Activated naive CD8-positive, alpha-beta T cell (primary cell): ENCODE results near the gene EIF4EBP3.
A peak's percentile ranks its signal among the peaks of the same experiment; 100 is the strongest.

Experiments
- H3K27ac Mint-ChIP-seq: one replicate; pipeline ENCODE4 v1.8.0; 2021; ENCODE audit warnings: mixed read lengths
- H3K27me3 Mint-ChIP-seq: one replicate; pipeline ENCODE4 v1.8.0; 2021; ENCODE audit warnings: mixed read lengths
- H3K36me3 Mint-ChIP-seq: one replicate; pipeline ENCODE4 v1.8.0; 2021; ENCODE audit warnings: mixed read lengths
- H3K4me1 Mint-ChIP-seq: one replicate; pipeline ENCODE4 v1.8.0; 2021; ENCODE audit warnings: low read depth, mixed read lengths
- H3K4me3 Mint-ChIP-seq: one replicate; pipeline ENCODE4 v1.8.0; 2021; ENCODE audit warnings: mild to moderate bottlenecking, mixed read lengths
- H3K9me3 Mint-ChIP-seq: one replicate; pipeline ENCODE4 v1.8.0; 2021; ENCODE audit warnings: low read depth, mixed read lengths

EIF4EBP3 gene

DNA sequence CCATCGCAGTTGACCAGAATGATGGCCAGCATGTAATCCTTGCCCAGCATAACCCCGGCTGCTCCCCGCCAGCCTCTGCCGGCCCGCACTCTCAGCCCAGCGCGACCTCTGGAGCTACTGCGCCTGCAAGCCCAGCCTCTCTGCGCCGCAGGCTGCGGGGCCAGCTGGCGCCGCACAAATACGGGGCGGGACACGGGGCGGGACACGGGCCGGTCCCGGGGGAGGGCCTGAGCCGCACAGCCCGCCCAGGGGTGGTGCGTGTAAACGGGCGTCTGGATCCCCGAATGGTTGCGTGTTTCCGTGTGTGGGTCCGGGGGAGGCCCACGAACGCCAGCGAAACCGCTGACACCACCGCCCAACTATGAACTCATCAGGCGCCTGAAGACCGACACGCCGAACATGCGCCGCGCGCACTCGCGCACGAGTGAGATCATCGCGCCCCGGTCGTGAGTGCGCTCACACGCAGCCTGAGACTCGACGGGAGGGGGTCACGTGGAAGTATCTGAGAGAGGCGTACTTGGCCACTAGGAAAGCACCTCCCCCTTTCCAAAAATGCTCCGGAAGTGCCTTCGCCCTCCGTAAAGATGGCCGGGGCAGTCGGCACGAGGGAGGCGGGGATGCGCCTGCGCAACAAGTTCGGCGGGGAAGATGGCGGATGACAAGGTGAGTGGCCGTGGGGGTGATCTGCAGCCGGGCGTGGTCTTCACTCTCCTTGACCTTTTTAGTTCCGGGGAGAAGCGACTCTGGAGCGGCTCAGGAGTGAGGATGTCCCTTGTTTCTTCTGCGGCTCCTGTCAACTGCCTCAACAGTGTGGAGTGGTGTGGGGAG lies 16.9 kb downstream of the EIF4EBP3 start, which contains the start of the genes APBB3 and SLC35A4:
TSS of gene APBB3 (minus strand) at position 403 of the 828 bp plus-strand sequence. CDS start at position 50, 353 bp downstream.
TSS of gene SLC35A4 (plus strand) at position 633 of the 828 bp plus-strand sequence. CDS start 2,342 bp downstream, outside the sequence.
- Mint-ChIP-seq H3K4me1 (peaks cover 53% of the 10 kb centered on the region), H3K36me3 (peaks cover 3% of the 10 kb centered on the region), H3K9me3 (no peaks in the 10 kb centered on the region), H3K27ac (peak within 1 kb of the TSS; percentile 98), H3K4me3 (peak within 1 kb of the TSS; percentile 91), H3K27me3 (no peaks in the 10 kb centered on the region)

DNA sequence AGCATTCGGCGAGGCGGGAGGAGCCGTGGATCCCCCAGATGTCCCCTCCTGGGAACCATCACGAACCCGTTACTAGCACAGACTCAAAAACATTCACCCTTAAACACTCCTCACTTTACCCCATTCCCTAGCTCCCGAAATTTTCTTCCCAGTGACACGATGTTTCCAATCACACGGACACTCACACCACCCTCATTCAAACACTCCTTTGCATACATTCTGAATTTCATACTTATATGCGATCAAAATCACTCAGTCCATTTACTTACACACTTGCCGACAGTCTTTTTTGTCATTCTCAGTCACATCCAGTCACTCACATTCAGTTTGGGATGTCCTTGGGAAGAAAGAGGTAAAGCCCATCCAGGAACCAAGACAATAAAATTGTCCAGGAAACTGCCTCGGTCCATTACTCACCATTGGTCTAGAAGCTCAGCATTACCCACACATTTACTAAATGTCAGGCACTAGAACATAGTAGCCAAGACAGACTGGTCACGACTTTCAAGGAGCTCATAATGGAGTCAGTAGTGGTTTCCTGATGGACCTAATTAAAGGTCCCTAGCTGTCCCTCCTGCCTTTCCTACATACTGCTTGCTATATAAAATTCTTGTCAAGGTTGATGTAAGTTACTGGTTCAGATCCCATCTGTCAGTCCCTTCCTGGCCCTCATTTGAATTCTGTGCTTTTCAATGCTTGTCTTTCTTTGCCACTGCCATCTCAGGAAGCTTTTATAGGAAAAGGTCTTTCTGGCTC lies 17.7 kb downstream of the EIF4EBP3 start:
- Mint-ChIP-seq H3K4me3 (peak overlapping the region; percentile 91), H3K4me1 (peaks cover 59% of the 10 kb centered on the region), H3K9me3 (no peaks in the 10 kb centered on the region), H3K27ac (peak overlapping the region; percentile 98), H3K27me3 (no peaks in the 10 kb centered on the region), H3K36me3 (peaks cover 3% of the 10 kb centered on the region)

DNA sequence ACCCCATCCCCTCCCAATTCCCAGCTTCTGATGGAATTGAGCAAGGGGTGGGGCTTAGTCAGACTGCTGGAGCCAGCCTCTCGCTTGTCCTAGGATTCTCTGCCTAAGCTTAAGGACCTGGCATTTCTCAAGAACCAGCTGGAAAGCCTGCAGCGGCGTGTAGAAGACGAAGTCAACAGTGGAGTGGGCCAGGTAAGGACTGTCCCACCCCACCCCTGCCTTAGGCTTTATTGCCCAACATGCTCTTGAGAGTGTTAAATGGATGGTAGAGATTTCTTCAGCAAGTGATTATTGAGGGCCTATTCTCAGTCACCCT lies 18.3 kb downstream of the EIF4EBP3 start:
- H3K27me3 Mint-ChIP-seq = no peaks in the 10 kb centered on the region
- H3K27ac Mint-ChIP-seq = peak overlapping the region; percentile 98

DNA sequence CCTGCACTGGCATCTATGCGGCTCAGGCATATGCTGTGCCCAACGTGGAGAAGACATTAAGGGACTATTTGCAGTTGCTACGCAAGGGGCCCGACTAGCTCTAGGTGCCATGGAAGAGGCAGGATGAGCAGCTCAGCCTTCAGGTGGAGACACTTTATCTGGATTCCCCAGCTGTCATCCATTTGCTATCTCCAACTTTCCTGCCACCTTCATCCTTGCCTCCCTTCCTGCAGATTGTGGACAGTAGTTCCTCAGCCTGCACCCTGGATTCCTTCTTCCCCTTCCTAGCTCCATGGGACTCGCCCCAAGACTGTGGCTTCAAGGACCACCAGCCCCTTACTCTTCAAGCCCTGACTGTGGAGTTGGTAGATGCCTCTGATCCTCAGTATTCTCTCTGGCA lies 19.2 kb downstream of the EIF4EBP3 start:
- H3K27ac Mint-ChIP-seq = peak overlapping the region; percentile 29
- peak overlapping the region; percentile 21 for H3K4me3 Mint-ChIP-seq
- peaks cover 5% of the 10 kb centered on the region for H3K36me3 Mint-ChIP-seq
- no peaks in the 10 kb centered on the region for H3K27me3 Mint-ChIP-seq
- H3K9me3 Mint-ChIP-seq = no peaks in the 10 kb centered on the region
- peaks cover 61% of the 10 kb centered on the region for H3K4me1 Mint-ChIP-seq

More for the DNA sequence above, 18.3 kb downstream of the EIF4EBP3 start:
- Mint-ChIP-seq H3K9me3 (no peaks in the 10 kb centered on the region), H3K4me3 (peak overlapping the region; percentile 91), H3K36me3 (peaks cover 4% of the 10 kb centered on the region), H3K4me1 (peaks cover 61% of the 10 kb centered on the region)

DNA sequence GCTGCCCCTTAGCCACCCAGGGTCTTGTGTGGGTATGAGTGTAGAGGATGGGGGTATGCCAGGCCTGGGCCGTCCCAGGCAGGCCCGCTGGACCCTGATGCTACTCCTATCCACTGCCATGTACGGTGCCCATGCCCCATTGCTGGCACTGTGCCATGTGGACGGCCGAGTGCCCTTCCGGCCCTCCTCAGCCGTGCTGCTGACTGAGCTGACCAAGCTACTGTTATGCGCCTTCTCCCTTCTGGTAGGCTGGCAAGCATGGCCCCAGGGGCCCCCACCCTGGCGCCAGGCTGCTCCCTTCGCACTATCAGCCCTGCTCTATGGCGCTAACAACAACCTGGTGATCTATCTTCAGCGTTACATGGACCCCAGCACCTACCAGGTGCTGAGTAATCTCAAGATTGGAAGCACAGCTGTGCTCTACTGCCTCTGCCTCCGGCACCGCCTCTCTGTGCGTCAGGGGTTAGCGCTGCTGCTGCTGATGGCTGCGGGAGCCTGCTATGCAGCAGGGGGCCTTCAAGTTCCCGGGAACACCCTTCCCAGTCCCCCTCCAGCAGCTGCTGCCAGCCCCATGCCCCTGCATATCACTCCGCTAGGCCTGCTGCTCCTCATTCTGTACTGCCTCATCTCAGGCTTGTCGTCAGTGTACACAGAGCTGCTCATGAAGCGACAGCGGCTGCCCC lies 19.8 kb downstream of the EIF4EBP3 start:
- Mint-ChIP-seq H3K9me3 (no peaks in the 10 kb centered on the region), H3K36me3 (peaks cover 5% of the 10 kb centered on the region), H3K27ac (peak overlapping the region; percentile 29), H3K4me3 (peak overlapping the region; percentile 21), H3K27me3 (no peaks in the 10 kb centered on the region), H3K4me1 (peaks cover 61% of the 10 kb centered on the region)

DNA sequence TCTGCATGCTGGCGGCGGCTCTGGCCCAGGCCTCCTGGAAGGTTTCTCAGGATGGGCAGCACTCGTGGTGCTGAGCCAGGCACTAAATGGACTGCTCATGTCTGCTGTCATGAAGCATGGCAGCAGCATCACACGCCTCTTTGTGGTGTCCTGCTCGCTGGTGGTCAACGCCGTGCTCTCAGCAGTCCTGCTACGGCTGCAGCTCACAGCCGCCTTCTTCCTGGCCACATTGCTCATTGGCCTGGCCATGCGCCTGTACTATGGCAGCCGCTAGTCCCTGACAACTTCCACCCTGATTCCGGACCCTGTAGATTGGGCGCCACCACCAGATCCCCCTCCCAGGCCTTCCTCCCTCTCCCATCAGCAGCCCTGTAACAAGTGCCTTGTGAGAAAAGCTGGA lies 20.4 kb downstream of the EIF4EBP3 start:
- H3K36me3 Mint-ChIP-seq = peaks cover 5% of the 10 kb centered on the region
- peak overlapping the region; percentile 46 for H3K27ac Mint-ChIP-seq
- H3K4me3 Mint-ChIP-seq = peak overlapping the region; percentile 27
- peaks cover 58% of the 10 kb centered on the region for H3K4me1 Mint-ChIP-seq
- no peaks in the 10 kb centered on the region for H3K27me3 Mint-ChIP-seq
- H3K9me3 Mint-ChIP-seq = no peaks in the 10 kb centered on the region

DNA sequence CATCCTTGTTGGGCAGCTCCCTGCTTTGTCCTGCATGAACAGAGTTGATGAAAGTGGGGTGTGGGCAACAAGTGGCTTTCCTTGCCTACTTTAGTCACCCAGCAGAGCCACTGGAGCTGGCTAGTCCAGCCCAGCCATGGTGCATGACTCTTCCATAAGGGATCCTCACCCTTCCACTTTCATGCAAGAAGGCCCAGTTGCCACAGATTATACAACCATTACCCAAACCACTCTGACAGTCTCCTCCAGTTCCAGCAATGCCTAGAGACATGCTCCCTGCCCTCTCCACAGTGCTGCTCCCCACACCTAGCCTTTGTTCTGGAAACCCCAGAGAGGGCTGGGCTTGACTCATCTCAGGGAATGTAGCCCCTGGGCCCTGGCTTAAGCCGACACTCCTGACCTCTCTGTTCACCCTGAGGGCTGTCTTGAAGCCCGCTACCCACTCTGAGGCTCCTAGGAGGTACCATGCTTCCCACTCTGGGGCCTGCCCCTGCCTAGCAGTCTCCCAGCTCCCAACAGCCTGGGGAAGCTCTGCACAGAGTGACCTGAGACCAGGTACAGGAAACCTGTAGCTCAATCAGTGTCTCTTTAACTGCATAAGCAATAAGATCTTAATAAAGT lies 21.1 kb downstream of the EIF4EBP3 start:
- H3K4me3 Mint-ChIP-seq = peak overlapping the region; percentile 23
- H3K36me3 Mint-ChIP-seq = peaks cover 5% of the 10 kb centered on the region
- H3K27ac Mint-ChIP-seq = peak overlapping the region; percentile 95
- H3K9me3 Mint-ChIP-seq = no peaks in the 10 kb centered on the region
- H3K4me1 Mint-ChIP-seq = peaks cover 54% of the 10 kb centered on the region
- no peaks in the 10 kb centered on the region for H3K27me3 Mint-ChIP-seq

DNA sequence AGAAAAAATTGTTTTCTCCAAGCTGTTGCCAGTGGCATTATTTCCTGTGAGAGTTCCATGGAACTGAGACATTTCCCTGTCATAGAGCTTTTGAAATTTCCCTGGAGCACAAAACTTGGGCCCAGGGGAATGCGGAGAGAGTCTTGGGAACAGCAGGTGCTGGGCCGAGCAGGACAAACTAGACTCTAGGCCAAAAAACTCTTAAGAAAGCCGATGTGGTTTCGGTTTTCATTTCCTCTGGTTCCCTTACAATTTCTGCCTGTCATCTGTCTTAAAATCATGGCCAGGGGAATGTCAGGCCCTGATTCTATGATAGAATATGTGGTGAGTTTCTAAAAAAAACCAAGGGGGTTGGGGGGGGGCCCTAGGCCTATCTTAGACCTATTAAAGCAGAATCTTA lies 21.7 kb downstream of the EIF4EBP3 start:
- Mint-ChIP-seq H3K27ac (peak overlapping the region; percentile 95), H3K4me3 (peak overlapping the region; percentile 73), H3K36me3 (peaks cover 5% of the 10 kb centered on the region), H3K27me3 (no peaks in the 10 kb centered on the region), H3K4me1 (peaks cover 49% of the 10 kb centered on the region), H3K9me3 (no peaks in the 10 kb centered on the region)

DNA sequence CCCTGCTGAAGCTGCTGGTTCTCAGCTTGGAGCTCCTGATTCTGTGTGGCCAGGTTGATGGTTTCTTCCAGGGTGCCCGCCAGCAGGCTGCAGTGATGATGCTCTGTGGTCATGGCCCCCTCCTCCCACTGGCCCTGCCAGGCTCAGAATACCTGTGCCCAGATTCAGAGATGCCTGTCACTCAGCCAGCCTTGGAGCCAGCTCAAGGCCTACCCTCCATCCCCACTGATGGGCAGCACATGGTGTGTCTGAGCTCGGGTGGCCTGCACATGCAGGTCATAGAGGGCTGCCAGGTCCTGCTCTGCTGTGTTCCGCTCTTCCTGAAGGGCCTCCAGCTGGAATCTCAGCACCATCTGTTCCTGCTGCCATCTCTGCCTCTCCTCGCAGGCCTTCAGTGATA lies 22.6 kb downstream of the EIF4EBP3 start:
- Mint-ChIP-seq H3K27me3 (no peaks in the 10 kb centered on the region), H3K4me1 (peaks cover 46% of the 10 kb centered on the region), H3K9me3 (no peaks in the 10 kb centered on the region), H3K36me3 (peaks cover 5% of the 10 kb centered on the region), H3K4me3 (peak overlapping the region; percentile 28), H3K27ac (peak overlapping the region; percentile 95)

DNA sequence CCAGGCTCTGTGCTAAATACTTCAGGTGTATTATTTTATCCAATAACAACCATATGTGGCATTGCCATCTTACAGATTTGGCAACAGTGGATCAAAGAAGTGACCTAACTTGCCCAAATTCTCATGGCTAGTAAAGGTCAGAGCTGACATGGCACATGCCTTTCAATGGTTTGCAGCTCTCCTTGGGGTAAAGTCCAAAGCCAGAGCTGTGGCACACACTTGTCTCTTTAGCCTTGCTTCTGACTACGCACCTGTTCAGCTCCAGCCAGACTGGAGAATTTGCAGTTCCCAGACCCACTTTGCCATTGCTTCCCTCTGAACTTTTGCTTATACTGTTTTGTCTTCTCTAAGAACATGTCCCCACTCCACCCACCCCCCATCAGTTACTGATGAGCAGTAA lies 23.0 kb downstream of the EIF4EBP3 start:
- H3K36me3 Mint-ChIP-seq = peaks cover 5% of the 10 kb centered on the region
- H3K27me3 Mint-ChIP-seq = no peaks in the 10 kb centered on the region
- no peaks in the 10 kb centered on the region for H3K9me3 Mint-ChIP-seq
- peak overlapping the region; percentile 28 for H3K4me3 Mint-ChIP-seq
- H3K27ac Mint-ChIP-seq = peak overlapping the region; percentile 95
- H3K4me1 Mint-ChIP-seq = peaks cover 44% of the 10 kb centered on the region

DNA sequence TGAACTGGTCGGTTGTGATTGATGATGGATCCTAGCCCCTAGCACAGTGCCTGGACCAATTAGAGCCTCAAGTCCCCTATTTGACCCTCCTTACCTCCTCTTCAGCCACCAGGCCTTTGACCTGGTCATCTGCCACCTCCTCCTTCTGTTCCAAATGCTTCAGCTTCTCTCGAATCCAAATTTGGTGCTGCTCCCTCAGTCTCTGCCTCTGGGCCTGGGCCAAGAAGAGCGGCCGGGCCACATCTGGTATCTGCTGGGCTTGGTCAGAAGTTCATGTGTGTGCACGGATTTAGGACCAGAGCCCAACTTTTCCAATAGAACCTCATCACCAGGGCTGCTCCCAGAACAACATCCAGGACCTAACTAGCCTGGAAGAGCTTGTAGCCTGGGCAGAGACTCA lies 23.6 kb downstream of the EIF4EBP3 start:
- no peak overlapping the region for H3K4me3 Mint-ChIP-seq
- peaks cover 38% of the 10 kb centered on the region for H3K4me1 Mint-ChIP-seq
- peaks cover 2% of the 10 kb centered on the region for H3K36me3 Mint-ChIP-seq
- H3K9me3 Mint-ChIP-seq = no peaks in the 10 kb centered on the region
- no peaks in the 10 kb centered on the region for H3K27me3 Mint-ChIP-seq
- peak overlapping the region; percentile 72 for H3K27ac Mint-ChIP-seq

DNA sequence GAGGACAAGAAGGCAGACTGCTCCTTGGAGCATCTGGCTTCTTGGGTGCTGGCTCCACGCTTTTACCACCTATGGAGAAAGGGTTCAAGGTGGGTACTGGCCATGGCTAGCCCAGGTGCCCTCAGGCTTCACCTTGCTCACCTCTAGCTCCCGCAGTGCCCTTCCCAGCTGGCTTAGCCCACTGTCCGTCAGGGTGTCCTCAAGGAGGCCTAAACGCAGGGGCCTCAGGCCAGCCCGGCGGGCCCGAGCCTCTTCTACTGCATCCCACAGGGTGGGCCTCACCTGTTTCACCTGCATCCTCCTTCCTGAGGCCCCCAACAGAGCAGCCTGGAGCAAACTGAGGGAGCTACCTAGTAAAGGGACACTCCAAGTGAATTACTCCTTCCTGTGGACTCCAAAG lies 26.2 kb downstream of the EIF4EBP3 start:
- Mint-ChIP-seq H3K27ac (no peak overlapping the region), H3K9me3 (no peaks in the 10 kb centered on the region), H3K4me1 (peaks cover 23% of the 10 kb centered on the region), H3K27me3 (no peaks in the 10 kb centered on the region), H3K36me3 (peaks cover 2% of the 10 kb centered on the region), H3K4me3 (no peak overlapping the region)

DNA sequence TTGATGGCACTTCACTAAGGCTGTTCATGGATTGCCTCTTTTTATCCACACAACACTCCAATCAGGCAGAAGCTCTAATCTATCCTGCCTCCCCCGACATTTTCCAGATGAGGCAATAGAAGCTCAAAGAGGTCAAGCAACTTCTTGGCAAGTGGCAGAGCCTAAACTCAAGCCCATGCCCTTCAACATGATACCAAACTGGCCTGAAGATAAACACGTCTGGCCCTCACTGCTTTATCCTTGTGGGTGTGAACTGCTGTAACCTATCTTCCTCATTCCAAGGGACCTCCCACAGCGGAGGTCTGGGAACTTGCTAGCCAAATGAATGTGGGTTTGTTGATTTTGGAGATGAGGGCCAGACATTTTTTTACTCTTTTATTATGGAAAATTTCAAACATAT lies 26.7 kb downstream of the EIF4EBP3 start:
- Mint-ChIP-seq H3K4me1 (peaks cover 18% of the 10 kb centered on the region), H3K36me3 (peaks cover 2% of the 10 kb centered on the region), H3K9me3 (no peaks in the 10 kb centered on the region), H3K27ac (no peak overlapping the region), H3K27me3 (no peaks in the 10 kb centered on the region), H3K4me3 (no peak overlapping the region)

DNA sequence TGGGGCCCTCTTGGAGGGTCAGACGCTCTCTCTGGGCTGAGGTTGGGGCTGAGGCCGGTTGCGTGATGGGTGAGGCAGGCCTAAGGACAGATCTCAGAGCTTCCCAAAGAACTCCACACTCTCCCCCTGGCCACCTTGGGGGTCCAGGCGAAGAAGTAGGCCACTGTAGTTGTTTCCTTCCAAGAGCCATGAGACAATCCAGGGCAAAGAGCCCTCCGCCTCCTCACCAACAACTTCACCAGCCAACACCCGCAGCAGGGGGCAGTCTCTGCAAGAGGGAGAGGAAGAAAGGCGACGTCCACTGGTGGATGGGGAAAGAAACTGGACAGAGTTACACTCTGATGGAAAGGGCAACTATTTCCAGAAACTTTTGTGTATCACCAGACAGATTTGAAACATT lies 27.8 kb downstream of the EIF4EBP3 start:
- Mint-ChIP-seq H3K27me3 (no peaks in the 10 kb centered on the region), H3K4me3 (no peak overlapping the region), H3K36me3 (peaks cover 2% of the 10 kb centered on the region), H3K9me3 (no peaks in the 10 kb centered on the region), H3K4me1 (peaks cover 9% of the 10 kb centered on the region), H3K27ac (no peak overlapping the region)
